ENCODE data around the gene CFAP69.
"Not testable (repeated sequence)": the region's sequence is repeated elsewhere in the genome, so short reads cannot be mapped to it uniquely, and the experiment has no call there.

Gene CFAP69

GRCh38 chr7:90345595-90346335 is 100.8 kb downstream of the CFAP69 start:
- no peak for DNase-seq (ENCODE audit: low read depth)

GRCh38 chr7:90346336-90347125 is 101.6 kb downstream of the CFAP69 start, which contains the start of gene GTPBP10:
GTPBP10 (plus strand) TSS chr7:90346716; CDS start chr7:90346742, 26 bp downstream.
- peak; percentile 92 for DNase-seq (ENCODE audit: low read depth)

GRCh38 chr7:90347759-90348158 is 102.8 kb downstream of the CFAP69 start:
- no peak for DNase-seq (ENCODE audit: low read depth)

GRCh38 chr7:90349305-90349704 is 104.3 kb downstream of the CFAP69 start:
- DNase-seq (ENCODE audit: low read depth), result no peak

- not testable (repeated sequence) for DNase-seq (ENCODE audit: low read depth)
These were observed 105.1 kb downstream of the CFAP69 start for GRCh38 chr7:90350032-90350431.

- DNase-seq (ENCODE audit: low read depth), result no peak
These were observed 107.0 kb downstream of the CFAP69 start for GRCh38 chr7:90351987-90352386.
